Islet precursor cell (in vitro differentiated cells): ENCODE data around the gene COBL.

ENCODE experiments used
- DNase-seq: peaks from one replicate; pipeline ENCODE4 v3.0.0-alpha.2; 2018

Gene COBL

DNA sequence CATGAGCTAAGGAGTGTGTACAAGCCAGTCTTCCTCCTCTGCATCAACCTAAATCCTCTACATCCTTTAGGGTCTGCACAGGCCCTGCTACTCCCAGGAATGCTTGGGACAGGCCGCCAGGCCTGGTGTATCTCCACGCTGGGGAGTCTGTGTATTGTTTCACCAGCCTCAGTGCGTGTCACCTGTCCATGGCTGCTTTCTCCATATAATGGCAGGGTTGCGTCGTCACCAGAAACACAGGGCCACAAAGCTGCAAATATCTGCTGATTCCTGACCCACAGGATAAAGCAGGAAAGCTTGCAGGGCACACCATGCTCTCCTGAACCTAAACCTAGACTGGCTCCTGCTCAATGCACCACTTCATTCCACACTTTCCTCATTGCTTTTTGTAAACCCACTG lies 45.6 kb downstream of the COBL start:
- no peak for DNase-seq

DNA sequence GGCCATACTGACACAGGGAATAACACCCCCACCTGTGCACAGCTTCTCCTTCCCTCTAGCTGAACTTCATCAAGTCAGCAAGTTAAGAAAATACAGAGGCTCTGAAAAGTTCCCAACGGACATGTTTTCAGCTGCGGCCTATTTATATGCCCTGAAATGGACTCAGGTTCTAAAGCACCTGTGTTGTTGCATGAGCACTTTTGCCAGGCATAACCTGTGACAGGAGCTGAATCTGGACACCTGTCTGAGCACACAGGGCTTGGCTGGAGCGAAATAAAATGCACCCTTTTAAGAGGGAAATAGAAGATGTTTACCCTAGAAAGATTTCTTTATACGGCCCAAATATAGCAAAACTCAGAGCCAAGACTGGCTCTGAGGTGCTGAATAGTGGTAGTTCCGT lies 46.7 kb downstream of the COBL start:
- DNase-seq: no peak

DNA sequence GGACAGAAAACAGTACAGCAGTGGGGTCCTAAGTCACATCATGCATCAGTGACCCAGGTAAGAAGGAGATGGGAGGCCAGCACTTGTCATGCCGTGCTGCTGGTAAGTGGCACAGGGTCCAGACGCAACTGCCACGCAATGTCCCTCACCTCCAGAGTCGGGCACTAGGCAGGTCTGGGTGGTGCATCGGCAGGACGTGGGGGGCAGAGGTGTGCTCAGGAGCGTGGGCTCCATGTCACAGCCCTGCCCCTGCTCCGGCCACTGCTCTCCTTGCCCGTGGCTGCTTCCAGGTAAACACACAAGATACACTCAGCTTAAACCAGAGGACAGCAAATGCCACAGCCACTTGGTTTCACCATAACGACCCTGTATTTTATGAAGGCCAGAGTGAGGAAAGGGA lies 47.3 kb downstream of the COBL start:
- peak; percentile 37 for DNase-seq

DNA sequence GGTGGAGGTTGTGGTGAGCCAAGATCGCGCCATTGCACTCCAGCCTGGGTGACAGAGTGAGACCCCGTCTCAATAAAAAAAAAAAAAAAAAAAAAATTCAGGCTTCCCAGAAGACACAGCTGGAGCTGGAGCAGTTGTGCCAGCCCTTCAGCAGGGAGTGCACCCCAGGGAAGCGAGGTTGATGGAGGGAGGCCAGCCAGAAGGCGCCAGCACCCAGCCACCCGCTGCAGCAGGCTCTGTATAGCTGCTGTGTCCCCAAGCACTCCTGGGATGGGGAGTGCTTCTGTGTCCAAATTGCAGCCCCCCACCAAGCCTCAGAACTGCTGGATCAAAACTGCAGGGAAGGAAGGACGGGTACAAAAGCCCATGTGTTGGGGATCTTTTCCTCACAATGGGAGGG lies 47.8 kb downstream of the COBL start:
- peak; percentile 35 for DNase-seq

DNA sequence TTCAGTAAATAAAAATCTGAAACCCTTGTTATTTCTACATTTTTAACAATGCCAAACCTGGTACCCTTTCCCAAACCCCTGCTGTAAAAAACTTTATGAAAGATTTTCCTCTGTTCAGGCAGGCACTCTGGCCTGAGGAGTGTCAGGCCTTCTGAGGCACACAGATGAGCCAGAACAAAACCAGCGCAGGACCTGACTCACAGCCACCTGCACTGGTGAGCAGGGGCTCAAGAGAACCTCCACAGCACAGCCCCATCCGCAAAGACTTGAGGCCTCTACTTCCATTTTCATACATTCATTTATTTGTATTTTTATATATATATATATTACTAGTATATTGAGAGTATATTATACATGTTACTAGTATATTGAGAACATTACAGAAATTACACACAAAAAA lies 49.4 kb downstream of the COBL start:
- DNase-seq: no peak

DNA sequence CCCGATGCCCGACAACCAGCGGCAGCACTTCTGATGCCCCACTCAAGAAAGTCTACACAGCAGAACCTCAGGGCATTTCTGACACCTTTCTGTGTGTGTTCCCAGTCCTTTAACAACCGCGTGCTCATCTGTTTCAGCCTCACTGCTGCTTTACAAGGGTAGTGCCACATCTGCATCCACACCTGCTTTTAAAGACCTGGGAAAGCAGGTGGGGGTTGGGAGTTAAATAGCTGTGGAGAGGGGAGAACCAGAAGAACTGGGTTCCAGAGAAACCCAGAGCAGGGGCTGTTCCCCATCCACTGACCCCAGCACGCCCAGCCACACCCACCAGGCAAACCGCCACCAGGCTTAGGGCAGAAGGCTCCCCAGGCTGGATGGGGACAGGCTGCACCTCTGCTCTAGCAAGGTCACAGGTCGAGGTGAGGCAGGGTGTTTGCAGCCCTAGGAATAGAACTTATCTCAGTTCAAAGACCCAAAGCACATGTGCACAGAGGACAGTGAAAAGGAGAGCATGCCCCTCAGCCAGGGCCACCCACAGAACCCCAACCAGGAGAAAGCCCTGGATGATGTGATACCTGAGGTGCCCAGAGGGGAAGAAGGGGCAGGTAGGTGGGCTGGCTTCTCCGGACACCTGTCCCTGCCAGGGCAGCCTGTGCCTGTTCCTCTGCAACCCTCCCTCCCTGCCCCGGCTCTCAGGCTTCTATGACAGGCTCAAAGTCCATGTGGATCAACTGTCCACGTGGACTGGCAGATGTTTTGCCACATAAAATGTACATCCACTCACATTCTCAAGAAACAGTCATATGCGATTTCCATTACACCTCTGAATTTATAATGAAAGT lies 51.3 kb downstream of the COBL start:
- peak; percentile 43 for DNase-seq

DNA sequence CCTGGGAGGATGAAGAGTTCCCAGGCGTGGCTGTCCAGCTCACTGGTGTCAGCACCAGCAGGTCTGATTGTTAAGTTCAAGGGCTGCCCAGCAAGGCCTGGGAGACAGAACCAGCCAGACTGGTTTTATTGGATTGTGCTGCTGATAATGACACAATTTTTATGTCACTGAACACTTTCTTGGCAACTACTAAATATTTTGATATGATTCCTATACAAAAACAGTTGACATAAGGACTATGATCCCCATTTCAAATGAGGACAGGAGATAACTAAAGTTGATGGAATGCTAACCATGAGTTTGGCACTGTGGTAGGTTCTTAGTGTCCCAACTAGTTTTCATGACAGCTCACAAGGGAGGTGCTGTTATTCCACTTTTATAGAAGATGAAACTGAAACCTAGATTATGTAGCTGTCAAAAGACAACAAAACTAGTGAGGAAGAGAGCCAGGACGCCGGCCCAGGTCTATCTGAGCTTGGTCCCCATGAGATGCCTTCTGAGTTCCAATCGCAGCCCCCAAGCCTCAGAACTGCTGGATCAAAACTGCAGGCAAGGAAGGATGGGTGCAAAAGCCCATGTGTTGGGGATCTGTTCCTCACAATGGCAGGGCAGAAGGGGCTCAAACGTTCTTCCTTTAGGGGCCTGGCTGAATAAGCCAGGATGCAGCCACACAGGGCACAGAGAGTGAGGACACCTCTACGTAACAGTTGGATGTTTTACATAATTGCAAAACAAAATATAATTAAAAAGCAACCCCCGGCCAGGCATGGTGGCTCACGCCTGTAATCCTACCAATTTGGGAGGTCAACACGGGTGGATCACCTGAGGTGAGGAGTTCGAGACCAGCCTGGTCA lies 52.8 kb downstream of the COBL start:
- peak; percentile 67 for DNase-seq

DNA sequence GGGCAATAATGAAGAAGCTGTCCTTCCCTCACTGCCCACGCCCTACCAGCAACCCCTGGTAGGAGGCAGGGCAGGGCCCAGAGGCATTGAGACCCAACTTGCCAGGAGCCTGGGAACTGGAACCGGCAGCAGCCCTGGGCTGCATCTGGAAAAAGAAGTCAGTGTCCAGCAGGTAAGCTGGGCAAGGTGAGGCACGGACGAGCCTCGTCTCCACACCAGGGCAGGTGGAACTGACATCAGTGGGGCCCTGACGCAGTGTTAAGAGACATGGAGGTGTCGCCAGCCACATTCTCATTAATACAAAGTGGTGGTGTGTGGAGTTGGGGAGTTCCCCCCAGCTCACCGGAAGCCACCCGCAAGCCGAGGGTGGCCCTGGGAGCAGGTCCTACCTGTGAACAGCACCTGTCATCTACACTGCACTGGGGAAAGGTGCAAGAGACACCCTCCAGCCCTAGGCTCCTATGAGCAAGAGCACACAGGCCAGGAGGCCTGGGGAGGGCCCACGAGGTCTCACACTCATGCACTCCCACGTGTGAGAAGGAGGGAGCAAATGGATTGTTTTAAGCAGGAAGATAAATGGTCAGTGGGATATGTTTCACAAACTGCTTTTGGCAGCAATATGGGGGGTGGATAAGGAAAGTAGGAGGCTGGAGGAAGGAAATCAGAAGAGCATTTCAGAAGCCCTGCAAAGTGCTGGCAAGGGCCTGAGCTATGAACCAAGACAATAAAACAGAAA lies 53.6 kb downstream of the COBL start:
- no peak for DNase-seq

DNA sequence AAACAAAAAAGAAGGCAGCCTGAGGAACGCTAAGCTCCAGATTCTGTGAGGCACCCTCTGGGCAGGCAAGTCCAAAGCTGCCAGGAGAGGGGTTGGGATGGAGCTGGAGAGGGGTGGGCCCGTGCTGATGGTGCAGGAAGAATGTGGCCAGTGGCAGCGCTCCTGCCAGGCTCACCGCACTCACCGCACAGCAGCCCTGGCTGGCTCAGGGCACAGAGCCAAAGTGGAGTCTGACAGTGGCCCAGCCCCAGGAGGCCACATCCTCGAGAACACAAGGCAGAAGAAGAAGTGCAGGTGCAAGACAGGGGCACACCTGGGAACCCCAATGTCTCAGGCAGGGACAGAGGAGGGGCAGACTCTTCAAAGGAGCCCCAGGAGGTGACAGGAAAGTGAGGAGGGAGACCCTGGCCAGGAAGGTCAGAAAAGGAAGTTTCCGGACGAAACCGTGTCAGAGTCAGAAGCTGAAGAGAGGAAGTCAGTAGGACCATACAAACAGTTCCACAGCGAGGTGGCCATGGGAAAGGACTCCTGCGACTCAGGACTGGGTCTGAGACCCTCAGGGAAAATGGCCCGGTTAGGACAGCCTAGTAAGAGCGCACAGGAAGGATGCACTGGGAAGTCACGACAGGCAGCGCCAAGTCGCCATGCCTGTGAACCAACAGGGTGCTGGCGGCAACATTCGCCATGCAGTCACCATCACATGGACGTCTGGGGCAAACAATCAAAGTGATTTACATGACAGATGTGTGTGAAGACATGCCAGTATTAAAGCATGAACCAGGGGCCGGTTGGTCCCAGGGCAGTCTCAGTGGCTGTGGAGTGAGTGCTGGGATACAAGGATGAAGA lies 54.4 kb downstream of the COBL start:
- DNase-seq: peak; percentile 43

DNA sequence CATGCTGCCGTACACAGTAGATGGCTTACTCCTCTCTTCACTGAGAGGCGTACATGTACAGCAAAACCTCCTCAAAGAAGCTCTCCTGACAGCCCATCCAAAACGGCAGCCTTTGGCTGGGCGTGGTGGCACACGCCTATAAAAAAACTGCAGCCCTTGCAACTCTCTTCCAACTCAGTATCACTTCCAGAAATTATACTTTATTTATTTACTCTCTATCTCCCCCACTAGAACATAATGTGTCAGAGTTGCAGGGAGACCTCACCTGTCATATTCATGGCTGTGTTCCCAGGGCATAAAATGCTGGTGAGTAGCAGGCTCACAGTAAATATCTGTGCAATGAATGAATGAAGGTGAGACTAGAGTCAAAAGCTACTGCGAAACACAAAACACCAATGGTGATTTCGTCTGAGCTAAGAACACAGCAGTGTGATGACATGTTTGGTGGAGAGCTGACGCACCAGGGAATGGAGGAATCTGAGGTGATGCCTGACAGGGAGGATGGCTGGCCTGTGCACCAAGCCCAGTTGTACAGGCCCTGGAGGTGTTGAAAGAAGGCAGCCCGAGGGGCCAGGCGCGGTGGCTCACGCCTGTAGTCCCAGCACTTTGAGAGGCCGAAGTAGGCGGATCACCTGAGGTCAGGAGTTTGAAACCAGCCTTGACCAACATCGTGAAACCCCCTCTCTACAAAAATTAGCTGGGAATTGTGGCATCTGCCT lies 55.3 kb downstream of the COBL start:
- DNase-seq: peak; percentile 26

DNA sequence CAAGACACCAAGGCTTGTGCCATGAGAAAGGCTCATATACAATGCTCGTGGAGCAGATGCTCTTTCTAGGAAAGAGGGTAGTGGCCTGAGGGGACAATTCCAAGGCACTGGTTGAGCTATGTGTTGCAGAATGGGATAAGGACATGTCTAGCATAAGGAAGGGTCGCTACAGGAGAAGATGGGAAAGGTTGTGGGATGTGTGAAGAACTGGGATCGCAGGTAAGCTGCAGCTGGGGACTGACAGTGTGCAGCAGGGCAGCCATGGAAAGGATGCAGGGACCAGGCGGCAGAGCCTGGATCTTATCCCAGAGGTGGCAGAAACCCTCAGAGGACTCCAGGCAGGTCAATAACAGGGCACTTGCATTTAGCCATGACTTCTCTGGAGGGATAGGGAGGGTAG lies 56.1 kb downstream of the COBL start:
- peak; percentile 33 for DNase-seq

DNA sequence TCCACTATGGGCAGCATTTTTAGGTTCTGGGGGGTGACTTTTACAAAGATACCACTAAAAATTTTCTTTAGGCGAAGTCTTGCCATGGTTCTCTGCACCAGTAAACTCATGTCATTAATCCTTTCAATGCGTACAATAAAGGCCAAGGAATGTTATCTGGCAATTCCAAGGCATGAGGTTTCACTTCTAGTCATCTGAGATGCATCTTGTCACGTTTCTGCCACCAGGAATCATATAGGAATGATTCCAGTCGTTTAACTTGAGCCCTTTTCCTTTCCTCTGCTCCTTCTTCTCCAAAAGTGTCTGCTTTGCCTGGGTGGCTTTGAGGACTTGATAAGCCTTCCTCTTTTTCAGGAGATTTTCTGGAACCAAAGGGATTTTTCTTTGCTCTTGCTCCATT lies 56.8 kb downstream of the COBL start:
- DNase-seq: no peak

DNA sequence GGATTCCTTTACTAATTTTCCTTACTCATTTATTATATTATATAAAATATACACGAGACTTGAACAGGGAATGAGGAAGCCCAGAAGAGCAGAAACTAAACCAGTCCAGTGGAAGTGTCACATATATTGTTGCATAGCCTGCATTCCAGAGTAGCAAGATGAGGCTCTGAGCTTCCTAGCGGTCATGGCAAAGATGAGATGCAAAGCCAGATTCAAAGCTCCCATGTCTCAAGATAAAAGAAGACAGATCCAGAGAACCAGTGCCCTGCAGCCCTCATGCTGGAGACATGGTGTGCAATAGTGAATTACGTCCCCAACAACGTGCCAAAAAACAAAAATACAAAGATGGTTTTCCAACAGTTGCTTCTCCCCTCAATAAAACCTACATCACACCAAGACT lies 59.7 kb downstream of the COBL start:
- DNase-seq: no peak

DNA sequence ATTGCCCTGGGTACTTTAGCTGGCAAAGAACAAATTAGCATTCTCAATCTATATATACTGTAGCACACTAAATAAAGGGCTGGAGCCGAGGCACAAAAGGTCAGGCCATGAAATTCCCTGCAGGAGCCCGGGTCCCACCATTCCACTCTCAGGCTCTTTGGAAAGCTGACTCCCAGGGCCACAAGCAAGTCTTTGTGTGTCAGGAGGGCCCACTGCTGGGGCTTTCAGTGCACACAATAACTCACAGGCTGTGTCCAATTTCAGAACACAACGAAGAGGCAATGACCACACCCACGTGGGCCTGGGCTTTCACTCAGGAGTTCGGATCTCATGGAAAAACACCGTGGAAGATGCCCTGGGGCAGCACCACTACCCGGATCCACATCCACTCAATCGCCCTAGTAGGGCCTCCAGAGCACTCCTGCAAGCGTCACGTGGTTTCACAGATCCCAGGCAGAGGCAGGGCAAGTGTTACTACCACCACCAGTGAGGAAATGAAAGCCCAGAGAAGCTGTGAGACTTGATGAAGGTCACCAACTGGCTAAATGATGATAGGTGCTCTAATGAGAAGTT lies 60.3 kb downstream of the COBL start:
- peak; percentile 60 for DNase-seq

DNA sequence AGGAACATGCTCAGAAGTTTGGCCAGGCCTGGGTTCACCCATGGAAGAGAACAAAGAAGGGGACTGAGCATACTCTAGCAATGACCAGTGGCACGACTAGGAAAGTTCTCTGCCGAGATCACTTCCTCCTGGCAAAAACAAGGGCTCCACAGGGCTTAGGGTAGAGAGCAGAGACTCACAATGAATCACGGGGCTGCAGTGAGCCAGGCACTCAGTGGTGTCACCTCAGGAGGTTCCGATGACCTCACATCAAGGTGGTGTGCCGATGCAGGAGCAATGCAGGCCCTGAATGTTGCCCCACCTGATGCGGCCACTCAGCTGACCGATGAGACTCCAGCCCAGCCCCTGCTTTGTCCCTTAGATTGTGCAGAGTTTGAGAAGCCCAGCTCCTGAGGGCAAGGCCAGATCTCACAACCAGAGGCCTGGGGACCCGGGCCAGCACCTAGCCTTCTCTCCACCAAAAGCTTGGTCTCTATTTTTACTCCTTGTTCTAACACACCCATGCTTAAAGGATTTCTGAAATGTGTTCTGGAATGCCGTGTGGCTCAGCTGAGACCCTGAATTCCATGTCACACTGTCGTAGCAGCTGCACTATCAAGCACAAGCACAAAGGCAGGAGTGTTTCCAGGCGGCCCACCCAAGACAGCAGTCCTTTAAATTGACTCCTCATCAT lies 60.9 kb downstream of the COBL start:
- peak; percentile 92 for DNase-seq

DNA sequence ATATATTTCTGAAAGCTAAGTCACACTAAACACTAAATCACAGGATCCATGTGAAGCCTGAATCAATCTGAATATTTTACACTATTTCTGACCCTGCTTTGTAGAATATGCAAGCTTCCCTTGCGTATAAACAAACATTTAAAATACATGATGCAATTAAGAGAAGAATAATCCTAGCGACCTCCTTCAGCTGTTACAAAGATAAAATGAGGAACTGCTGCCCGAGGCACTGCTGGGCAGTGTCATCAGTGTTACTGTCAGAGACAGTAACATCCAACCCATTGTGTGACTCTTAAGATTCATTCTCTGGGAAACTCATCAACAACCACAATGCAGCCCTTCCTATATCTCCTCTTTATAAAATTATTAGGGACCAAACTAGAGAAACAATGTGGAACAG lies 61.6 kb downstream of the COBL start:
- DNase-seq: no peak

DNA sequence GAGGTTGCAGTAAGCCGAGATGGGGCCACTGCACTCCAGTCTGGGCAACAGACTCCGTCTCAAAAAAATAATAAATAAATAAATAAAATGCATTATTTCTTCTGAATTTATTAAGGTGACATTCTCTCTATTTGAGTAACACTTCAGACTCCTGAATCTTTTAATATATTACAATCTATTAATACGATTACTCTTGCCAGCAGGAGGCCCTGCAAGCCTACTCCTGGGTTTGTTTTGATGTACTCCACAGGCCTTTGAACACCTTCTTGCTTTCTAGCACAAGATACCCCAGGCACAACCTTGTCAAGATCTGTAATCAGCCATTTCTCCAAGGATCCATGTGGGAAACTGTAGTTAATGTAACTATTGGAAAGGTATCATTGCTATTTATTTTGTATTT lies 63.5 kb downstream of the COBL start:
- DNase-seq: peak; percentile 39

DNA sequence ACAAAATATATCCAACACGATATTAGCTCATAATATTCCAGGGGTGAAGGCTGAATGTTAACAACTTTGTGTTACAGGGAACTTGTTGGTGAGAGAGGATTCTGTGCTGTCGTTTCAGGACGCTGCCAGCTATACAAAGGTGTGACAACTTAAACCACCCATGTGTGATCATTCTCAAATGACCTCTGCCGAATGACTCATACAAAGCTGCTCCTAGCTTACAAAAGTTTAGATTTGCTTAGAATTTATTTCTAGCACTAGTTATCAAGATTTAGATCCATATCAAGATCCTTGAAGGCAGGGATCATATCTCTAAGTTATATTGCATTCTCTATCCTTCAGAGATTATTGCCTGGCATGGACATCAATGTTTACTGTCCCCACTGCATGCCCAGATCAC lies 65.3 kb downstream of the COBL start:
- DNase-seq: peak; percentile 39

DNA sequence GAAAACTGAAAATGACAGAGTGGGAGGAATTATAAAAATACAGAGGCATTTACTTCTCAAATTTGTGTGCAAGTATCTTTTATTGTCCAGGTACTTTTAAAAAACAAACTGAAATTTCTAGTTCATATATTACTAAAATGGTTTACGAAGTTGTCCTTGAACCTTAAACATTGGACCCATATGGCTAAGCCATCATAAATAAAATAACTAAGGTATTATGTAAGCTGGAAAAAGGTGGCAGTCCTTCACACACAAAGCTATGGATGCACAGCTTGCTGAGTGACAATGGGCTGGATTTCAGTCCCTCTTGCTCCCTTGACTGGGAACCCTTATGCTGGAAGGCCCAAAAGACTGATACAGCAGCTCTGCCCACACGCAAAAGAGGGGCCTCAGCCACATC lies 66.1 kb downstream of the COBL start:
- no peak for DNase-seq

DNA sequence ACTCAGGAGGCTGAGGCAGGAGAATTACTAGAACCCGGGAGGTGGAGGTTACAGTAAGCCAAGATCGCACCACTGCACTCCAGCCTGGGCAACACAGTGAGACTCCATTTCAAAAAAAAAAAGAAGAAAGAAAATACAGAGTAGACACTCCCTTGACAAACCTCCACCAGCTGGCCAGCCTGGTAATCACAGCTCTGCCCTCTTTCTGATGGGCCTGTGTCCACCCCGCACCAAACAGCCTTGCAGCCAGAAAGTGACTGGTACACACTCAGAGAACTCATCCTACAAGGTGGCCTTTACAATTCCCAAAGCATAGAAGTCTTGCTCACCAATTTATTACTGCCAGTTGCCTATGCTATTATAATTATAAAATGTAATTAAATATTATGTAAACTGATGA lies 66.6 kb downstream of the COBL start:
- DNase-seq: peak; percentile 49
